Uterus (tissue), 2 donors: Measurements from ENCODE around the gene SNURF.

Experiments used
- POLR2A ChIP-seq, 2 donors: fragments of 450-650 bp; IDR thresholded peaks; one replicate each; pipeline ENCODE4 v1.6.1; 2016; ENCODE audit warnings: antibody characterized with exemption in 2 of 2, mild to moderate bottlenecking in 1 of 2, moderate library complexity in 1 of 2
- TF ChIP-seq, protein P1 (sequence below), 4 experiments: fragments of 200-600 bp in 2 of 4; fragments of 450-650 bp in 2 of 4; sonication (generic) in 2 of 4; IDR thresholded peaks; one replicate each; pipeline ENCODE4 v1.5.1; 2016 to 2019; ENCODE audit warnings: antibody characterized with exemption in 4 of 4, mild to moderate bottlenecking in 2 of 4, moderate library complexity in 1 of 4

- TF ChIP-seq, protein P1, sequence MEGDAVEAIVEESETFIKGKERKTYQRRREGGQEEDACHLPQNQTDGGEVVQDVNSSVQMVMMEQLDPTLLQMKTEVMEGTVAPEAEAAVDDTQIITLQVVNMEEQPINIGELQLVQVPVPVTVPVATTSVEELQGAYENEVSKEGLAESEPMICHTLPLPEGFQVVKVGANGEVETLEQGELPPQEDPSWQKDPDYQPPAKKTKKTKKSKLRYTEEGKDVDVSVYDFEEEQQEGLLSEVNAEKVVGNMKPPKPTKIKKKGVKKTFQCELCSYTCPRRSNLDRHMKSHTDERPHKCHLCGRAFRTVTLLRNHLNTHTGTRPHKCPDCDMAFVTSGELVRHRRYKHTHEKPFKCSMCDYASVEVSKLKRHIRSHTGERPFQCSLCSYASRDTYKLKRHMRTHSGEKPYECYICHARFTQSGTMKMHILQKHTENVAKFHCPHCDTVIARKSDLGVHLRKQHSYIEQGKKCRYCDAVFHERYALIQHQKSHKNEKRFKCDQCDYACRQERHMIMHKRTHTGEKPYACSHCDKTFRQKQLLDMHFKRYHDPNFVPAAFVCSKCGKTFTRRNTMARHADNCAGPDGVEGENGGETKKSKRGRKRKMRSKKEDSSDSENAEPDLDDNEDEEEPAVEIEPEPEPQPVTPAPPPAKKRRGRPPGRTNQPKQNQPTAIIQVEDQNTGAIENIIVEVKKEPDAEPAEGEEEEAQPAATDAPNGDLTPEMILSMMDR (IDR thresholded peaks at IDR 0.05), result no peak
- TF ChIP-seq POLR2A (IDR thresholded peaks at IDR 0.05), result no peak
Measured at GRCh38 chr15:24916305-24917009, 38.3 kb upstream of the SNURF start.
